OCI-LY3 (cell line): Measurements from ENCODE around the gene CD9.

Experiments
- CTCF ChIP-seq: fragments of 200-600, 300-600 bp; sonication (generic); IDR thresholded peaks from 2 replicates; pipeline ENCODE4 v1.5.1; 2014; ENCODE audit warnings: antibody characterized with exemption, low read length, low read depth
- EZH2phosphoT487 ChIP-seq: fragments of 200-600 bp; shearing (Covaris generic); IDR thresholded peaks from 2 replicates; pipeline ENCODE4 v1.6.1; 2018; ENCODE audit warnings: antibody characterized with exemption, mixed run types, low read depth

GRCh38 chr12:6216581-6216980 lies 16.4 kb downstream of the CD9 start:
- TF ChIP-seq CTCF (no peak), EZH2phosphoT487 (no peak)
